GM12801 (cell line): ENCODE measurements around the gene ST6GALNAC3.

Source experiments
- TF ChIP-seq, protein P1 (sequence below): IDR thresholded peaks from one replicate; pipeline ENCODE4 v1.5.1; 2011; ENCODE audit warnings: control low read depth; ENCODE audit not compliant: insufficient read length; ENCODE audit errors: extremely low read depth

The ST6GALNAC3 gene

DNA sequence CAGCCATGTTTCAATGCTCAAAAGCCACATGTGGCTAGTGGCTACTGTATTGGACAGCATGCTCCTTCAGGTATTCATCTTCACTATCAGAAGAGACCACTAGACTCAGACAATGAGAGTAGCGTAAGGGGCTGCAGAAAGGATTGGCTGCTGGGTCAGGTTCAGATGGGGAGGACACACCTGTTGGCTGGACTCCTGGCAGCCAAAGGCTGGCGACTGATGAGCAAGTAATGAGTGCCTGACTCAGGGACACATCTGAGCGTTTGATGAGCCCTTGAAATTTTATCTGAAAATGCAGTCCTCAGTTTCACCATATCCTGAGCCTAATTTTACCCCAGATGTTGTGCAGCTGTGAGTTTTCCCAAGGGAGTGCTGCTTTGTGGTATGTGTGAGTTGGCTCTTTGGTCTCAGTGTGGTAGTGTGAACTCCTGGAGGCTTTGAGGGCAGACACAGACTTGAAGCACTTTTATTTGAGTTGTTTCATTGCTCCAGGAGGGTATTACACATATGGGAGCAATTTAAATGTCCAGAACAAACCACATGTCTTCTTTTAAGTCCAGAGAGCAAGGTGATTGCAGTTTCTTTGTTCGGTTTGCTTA, 9.6 kb downstream of the ST6GALNAC3 start:
- TF ChIP-seq, protein P1, sequence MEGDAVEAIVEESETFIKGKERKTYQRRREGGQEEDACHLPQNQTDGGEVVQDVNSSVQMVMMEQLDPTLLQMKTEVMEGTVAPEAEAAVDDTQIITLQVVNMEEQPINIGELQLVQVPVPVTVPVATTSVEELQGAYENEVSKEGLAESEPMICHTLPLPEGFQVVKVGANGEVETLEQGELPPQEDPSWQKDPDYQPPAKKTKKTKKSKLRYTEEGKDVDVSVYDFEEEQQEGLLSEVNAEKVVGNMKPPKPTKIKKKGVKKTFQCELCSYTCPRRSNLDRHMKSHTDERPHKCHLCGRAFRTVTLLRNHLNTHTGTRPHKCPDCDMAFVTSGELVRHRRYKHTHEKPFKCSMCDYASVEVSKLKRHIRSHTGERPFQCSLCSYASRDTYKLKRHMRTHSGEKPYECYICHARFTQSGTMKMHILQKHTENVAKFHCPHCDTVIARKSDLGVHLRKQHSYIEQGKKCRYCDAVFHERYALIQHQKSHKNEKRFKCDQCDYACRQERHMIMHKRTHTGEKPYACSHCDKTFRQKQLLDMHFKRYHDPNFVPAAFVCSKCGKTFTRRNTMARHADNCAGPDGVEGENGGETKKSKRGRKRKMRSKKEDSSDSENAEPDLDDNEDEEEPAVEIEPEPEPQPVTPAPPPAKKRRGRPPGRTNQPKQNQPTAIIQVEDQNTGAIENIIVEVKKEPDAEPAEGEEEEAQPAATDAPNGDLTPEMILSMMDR, result no peak

DNA sequence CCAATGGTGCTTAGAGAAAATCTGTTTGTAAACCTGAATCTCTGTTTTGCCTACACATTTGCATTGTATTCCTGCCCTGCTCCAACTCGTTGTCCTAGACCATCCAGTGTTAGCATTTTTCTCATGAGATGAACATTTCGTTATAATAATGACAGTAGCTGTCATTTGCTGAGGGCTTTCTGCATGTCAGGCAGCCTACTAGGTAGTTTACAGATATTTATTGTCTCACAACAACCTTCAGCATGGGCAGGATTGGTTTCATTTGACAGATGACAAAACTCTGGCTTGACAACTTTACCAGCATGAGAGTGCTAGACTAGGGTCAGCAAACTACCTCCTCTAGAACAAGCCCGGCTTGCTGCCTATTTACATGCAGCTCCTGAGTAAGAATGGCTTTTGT, 10.1 kb downstream of the ST6GALNAC3 start:
- TF ChIP-seq, protein P1, result no peak

DNA sequence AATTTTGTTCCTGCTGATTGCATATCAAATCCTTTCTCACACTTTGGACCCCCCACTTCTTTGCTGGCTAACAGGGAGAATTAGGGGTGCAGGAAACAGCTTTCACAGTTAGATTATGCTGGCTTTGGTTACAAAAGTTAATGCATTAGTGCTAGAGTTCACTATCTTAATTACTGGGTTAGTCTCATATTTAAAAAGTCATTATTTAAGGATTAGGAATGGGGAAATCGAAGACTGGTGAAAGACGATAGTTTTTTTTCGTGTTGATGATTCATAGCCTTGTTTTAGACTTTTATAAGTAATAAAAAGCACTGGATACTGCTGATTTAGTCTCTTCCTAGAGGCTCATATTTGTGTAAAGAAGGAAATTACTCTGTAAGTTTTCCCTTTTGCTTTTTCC, 11.6 kb downstream of the ST6GALNAC3 start:
- TF ChIP-seq, protein P1, result no peak

DNA sequence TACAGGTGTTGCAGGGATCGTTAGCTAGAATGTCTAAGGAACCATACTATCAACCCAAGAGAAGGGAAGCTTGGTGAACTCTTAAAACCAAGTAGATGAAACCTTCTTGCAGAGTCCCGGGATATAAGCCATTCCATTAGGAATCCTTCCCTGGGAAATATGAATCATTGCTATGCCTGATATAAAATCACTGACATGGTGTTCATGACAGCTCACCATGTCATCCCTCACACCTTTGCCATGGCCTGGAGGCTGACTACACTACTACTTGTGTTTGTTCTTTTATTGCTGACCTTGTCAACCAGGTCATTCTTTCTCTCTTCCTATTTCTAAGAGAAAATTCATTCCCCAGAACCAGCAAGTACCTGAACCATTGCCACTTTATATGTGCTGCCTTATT, 12.1 kb downstream of the ST6GALNAC3 start:
- TF ChIP-seq, protein P1, result no peak

DNA sequence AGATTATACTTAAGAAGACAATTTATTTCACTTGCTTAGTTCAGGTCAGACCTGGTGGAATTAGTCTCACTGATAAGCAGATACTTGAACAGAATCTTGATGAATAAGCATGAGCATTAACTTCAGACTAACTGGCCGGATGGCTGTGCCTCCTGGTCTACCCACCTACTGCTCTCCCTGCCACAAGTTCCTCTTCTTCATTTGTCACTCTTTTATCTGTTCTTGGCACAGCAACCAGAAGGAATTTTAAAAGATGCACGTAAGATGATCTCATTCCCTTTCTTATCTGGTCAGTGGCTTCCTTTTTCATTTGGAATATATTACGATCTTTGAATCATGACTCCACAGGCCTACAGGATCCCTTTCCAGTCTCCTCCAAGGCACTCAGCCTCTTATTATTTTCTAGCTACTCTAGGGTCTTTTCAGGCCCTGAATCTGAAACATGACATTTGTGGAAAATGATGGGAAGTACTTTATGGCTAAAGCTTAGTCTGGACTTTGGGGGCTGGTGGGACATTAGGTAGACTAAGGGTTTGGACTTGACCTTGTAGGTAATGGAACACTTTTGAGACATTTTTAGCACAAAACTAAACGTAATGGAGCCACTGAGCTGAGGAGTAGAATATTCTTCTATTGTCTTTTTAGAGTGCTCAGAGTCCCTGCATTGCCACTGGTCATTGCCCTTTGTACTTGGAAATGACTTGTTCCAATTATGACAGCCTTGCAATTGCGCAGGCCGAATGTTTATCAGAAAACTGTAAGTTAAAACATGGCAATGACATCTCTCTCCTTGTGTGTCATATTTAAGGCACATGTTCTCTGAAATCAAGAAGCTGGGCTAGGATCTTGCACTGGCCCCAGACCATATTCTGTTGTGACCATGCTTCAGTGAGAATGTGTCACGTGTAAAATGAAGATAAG, 16.0 kb downstream of the ST6GALNAC3 start:
- TF ChIP-seq, protein P1, result no peak

DNA sequence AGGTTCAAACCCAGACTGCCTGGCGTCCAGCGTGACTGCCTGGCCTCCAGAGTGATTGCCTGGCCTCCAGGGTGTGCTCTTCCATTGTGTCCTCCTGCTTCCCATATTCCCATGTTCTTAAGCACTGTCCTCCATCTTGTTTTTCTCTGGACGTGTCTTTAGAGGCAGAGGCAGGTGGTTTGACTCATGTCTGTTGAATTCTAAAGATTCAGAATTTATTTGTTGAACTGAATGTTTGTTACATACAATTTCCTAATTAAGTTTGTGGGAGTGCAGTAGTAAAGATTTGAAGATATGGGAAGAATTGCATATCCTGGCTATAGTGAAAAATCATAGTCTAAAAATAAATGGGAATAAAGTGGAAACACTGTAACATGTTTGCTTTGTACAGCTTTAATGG, 18.3 kb downstream of the ST6GALNAC3 start:
- TF ChIP-seq, protein P1, result no peak

DNA sequence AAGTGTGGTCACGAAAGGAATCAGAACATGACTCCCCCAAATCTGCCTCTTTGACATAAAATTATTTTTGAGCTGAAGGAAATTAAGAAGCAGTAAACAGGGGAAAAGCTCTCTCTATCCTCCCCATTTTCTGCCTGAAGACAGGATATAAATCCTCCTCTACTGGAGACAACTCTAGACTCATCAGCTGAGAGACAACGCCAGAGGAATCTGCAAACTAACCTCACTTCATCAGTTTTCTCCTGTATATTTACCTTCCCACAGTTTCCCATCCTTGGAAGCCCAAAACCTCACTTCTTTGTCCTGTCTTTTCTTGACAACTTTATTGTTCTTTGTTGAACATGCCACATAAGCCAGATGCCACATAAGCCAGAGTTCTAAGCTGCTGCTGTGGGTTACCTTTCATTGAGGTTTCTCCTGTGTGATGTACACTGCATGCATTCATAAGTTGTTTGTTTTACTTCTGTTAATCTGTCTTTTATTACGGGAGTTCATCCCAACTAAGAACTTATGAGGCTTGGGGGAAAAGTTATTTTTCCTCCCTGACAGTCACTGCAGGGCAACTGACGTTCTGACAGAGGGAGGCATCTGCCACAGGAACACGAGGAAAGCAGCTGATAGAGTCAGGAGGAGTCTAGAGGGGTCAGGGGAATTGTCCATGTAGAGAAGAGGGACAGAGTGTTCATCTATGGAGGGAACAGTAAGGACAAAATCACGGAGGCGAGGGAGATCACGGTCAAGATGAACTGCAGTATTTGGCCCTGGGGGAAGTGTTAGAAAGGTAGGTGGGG, 19.2 kb downstream of the ST6GALNAC3 start:
- TF ChIP-seq, protein P1, result no peak
